ENCODE data around the gene TBC1D22A.
A peak's percentile ranks its signal among the peaks of the same experiment; 100 is the strongest.

- peak; percentile 28; the same call in 1 of the 2 replicates for TF ChIP-seq CTCF (conservative IDR thresholded peaks at IDR 0.05; ENCODE audit: low read length)
- TF ChIP-seq EZH2phosphoT487 (IDR thresholded peaks at IDR 0.05; ENCODE audit: borderline replicate concordance, low read depth, low read length), result no peak
These were observed 762 bp upstream of the TBC1D22A start for GRCh38 chr22:46761539-46762237.

Measured in OCI-LY7 (cell line).